Stimulated activated CD8-positive, alpha-beta memory T cell treated with anti-CD3 and anti-CD28 coated beads, Interleukin-15, amount 100 ng/mL, for 4 hours (primary cell): Measurements from ENCODE around the gene PRKACB.
"Not testable (repeated sequence)": the region's sequence is repeated elsewhere in the genome, so short reads cannot be mapped to it uniquely, and the experiment has no call there.

Source experiments
- DNase-seq, 2 donors: peaks; one replicate each; pipeline ENCODE4 v3.0.0-alpha.2; 2020; ENCODE audit warnings: low read depth in 2 of 2

Gene PRKACB

DNA sequence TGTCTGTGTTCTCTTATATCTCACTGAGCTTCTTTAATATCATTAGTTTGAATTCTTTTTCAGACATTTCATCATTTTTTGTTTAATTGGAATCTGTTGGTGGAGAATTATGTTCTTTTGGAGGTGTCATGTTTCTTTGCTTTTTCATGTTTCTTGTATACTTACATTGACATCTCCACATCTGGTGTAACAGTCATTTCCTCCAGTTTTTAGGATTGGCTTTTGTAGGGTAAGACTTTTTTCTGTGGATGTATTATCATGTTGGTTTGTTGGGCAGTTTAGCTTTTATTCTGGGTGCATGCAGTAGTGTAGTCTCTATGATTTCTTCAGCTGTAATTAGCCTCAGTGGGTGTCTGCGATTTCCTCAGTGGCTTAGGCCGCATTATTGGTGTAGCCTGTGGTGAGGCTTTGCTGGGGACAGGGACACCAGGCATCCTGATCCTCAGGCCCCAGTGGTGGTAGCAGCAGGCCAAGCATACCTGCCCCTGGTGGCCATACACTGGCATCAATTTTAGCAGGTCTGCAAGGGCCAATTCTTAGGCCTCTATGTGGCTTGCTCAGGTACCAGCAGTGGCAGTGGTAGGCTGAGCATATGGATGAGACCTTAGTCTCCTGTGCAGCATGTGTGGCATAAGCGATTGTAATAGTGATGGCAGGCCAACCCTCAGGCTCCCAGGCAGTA lies 79.8 kb downstream of the PRKACB start:
- no peak for DNase-seq

DNA sequence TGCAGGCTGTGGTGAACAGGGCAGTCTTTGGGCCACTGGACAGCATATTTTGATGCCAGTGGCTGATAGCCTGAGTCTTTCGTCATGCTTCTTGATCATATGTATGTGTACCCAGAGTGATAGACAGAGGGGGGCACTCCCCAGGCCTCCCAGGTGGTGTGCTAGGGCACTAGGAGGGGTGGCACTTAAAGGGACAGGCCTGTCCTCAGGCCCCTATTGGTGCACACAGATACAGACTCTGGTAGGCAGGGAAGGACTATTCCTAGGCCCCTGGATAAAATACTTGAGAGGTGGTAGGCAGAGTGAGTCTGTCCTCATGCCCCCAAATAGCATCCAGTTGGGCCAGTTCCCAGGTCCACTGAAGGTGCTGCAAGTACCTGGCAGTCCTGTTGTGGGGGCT lies 80.8 kb downstream of the PRKACB start:
- no peak for DNase-seq

DNA sequence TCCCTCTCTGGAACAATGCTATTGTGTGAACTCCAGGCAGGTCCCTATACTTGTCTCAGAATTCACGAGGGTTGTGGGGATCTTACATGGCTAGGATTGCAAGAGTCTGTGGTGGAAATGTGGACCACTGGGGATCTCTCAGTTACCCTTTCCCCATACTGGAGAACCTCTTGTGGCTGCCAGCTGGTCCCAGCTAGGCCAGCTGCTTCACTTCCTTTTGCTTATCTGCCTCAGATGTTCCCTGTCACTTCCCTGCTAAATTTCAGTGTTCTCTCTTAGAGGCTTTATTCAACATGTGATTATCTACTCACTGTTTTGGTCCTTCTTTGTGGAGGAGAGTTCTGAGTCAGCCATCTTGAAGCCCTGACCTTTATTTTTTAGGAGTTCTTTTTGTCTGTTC lies 81.6 kb downstream of the PRKACB start:
- no peak for DNase-seq

DNA sequence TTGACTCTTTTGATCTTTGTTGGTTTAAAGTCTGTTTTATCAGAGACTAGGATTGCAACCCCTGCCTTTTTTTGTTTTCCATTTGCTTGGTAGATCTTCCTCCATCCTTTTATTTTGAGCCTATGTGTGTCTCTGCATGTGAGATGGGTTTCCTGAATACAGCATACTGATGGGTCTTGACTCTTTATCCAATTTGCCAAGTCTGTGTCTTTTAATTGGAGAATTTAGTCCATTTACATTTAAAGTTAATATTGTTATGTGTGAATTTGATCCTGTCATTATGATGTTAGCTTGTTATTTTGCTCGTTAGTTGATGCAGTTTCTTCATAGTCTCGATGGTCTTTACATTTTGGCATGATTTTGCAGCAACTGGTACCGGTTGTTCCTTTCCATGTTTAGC lies 88.6 kb downstream of the PRKACB start:
- DNase-seq, result not testable (repeated sequence)

DNA sequence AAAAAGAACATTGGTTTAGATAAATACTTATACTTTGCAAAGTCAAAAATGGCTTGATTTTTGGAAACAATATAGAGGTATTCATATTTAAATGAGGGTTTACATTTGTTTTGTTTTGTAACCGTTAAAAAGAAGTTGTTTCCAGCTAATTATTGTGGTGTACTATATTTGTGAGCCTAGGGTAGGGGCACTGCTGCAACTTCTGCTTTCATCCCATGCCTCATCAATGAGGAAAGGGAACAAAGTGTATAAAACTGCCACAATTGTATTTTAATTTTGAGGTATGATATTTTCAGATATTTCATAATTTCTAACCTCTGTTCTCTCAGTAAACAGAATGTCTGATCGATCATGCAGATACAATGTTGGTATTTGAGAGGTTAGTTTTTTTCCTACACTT lies 92.2 kb downstream of the PRKACB start:
- DNase-seq, result no peak

DNA sequence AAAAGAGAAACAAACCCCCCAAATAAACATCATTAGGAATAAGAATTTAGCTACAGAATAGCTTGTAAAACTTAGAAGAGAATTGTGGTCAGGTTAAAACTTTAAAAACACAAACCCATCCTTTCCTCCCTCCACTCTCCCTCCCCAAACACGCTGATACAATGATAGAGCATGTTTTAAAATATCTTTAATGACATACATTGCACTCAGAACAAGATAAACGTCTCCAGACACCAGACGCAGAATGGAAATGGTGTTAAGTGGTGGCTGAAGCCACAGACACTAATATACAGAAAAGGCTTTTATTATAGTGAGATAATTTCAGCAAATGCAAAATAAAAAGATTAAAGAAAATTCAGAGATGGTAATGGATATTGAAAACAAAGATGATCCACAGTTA lies 98.6 kb downstream of the PRKACB start:
- DNase-seq, result no peak

DNA sequence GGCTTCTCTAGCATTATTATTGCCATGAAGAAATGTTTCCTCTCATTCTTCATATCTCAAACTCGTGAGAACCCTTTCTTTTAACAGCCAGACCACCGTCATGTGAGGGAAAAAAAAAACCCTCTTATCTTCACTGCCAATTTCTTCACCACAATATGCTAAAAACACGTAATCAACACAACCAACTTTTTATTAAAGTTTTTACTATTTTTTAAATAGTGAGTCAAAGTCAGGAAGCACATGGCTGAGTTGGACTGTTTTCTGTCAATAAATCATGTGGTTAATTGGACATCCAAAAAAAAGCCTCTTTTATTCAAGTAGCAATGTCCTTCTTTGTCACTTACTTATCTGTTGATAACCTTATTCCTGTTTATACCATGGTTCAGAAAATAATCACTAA lies 101.5 kb downstream of the PRKACB start:
- no peak for DNase-seq

DNA sequence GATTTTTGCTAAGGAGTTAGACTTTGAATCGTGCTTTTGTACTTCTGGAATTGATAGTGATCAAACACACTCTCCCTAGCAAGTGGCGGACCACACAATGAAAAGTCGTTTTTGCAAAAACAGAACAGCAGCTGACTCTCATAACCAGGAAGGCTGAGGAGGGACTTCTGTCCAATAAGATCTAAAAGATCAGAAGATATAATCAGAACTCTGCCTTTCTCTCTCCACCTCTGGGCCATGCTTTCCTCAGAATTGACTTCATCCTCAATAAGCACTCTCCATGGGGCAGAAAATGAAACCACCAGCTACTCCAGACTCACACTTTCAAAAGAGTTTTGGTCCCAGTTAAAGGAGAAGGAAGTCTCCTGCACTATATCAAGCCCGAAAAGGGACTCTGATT lies 102.1 kb downstream of the PRKACB start:
- no peak for DNase-seq

DNA sequence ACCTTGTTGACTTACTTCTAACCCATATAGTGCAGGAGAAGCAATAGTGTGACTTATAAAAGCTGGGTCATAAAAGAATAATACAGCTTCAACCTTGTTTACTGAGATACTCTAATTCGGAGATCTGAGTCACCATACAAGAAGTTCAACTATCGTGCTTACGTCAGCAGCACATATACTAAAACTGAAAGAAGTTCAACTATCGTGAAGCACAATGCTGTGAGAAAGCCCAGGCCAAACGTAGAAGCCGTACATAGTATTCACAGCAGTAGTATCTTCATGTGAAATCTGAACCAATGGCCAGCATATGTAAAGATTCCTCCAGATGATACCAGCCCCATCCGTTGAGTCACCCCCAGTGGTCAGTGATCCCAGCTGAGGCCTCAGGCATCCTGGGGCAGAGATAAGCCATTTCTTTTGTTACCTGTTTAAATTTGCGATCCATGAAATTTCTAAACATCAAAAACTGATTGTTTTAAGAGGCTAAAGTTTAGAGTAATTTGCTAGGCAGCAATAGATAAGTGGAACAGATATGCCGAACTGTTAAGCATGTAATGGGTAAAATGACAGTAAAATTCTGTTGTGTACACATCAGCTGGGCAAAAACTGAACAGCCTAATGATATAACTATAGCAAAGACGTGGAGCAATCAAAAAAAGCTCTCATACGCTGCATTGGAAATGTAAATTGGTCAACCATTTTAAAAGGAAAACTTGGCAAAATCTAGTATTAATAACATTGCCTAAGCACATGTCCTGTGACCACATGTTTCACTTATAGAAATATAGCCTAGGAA lies 103.6 kb downstream of the PRKACB start:
- DNase-seq, result no peak

DNA sequence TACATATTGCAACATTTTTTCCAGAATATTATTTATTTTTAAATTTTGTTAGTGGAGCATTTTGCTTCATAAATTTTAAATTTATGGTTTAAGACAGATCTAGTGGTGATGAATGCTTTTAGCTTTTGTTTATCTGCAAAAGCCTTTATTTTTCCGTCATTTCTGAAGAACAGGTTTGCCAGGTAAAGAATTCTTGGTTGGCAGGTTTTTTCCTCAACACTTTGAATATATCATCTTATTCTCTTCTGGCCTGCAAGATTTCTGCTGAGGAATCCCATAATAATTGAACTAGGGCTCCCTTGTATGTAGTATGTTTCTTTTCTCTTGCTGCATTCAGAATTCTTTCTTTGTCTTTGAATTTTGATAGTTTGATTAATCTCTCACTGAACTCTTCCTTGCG lies 106.6 kb downstream of the PRKACB start:
- no peak for DNase-seq

DNA sequence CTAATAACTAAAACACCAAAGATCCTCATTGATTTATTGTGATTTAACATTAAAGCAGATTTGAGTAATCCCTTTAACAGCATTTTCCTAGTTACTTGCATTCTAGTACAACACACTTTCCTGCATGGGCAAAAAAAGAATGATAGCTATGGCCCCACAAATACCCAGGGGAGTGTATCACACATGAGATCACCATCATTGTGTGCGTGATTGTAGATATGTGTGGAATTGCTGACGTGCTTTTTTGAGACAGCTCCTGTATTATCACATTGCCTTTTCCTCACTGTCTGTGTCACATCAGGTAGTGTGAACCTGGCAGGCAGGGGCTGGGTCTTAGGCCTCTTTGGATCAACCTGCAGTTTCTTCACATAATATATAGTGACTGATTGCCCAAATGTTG lies 109.0 kb downstream of the PRKACB start:
- no peak for DNase-seq

DNA sequence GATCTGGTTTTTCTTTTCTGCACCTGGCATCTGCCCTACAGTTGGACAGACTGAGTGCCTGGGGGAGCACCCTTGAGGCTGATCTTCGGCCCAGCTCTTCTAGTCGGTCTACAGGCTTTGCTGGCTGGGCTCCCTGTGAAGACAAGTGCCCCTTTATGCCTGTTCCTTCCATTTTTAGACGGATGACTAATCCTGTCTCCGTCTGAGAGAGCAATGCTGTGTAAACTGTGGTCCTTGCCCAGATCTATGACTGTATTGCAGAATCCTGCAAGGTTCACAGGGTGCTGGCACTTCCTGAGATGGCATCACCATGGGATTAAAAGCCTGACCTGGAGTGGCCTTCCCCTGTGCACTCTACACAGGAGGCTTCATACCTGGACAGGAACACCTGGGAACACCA lies 109.8 kb downstream of the PRKACB start:
- no peak for DNase-seq

DNA sequence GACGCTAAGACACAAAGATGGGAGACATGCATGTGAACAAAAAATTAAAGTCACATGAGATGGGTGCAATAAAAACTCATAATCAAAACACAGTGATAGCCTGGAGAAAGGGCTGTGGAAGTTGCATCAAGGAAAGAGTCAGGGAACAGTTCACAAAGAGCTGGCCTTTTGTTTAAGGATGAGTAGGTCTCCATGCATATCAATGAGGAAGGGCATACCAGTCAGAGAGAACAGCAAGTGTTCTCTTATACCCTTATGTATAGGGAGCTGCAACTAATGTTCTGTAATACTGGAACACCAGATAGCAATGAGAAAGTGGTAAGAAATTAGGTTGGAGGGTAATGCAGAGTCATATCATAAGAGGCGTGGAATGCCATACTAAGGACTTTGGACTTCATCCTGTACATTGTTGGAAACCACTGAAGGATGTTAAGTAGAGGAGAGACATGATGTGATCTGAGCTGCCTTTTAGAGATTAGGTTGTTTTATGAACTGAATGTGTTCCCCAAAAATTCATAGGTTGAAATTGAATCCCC lies 110.7 kb downstream of the PRKACB start:
- no peak for DNase-seq

DNA sequence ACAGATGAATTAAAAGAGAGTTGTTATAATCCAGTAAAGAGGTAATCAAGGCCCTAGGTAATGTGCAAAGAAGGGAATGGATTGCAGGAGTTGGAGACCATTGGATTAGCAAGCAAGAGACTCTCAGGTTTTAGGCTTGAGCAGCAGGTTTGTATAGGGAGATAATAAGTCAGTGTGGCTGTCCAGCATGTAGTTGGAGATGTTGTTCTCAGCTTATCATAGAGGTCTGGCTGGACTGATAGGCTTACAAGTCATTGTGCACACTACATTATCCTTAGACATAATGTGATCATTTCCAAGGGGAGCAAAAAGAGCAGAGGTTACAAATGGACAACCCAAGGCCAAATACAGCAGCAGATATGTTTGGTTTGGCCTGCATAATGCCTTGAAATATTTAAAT lies 111.5 kb downstream of the PRKACB start:
- no peak for DNase-seq

DNA sequence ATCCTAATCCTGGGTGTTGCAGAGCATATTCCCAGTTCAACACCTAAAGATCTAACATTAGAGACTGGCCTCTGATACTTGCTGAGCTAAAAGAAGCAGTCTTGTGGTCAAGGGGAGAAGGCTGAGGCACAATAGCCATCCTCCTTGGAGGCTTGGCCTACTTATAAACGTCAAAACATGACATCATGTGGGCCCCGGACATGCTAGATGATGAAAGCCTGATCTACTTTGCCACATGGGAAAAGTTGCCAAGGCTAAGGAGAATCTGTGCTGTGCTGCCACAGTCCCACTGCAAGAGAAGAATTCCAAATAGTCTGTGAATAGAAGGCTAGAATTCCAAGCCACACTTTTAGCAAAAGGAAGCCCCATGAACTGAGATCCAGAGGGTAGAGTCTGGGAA lies 113.5 kb downstream of the PRKACB start:
- DNase-seq, result no peak

DNA sequence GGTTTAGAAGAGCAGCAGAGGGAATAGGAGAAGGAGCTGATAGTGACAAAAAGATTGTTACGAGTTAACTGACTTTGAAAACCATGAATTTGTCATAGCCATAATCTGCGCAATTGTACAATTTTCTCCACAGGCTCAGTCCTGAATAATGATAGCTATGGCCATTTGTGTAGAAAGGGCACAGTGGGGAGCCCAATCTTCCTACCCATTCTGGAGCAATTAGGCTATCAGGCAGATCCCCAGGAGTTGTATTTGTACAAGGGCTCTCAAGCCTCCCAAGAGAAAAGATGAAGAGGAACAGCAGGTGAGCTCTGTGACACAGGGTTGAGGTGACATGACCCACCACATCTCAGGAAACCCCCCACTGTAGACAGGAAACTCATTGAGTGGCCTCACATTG lies 115.3 kb downstream of the PRKACB start:
- no peak for DNase-seq

DNA sequence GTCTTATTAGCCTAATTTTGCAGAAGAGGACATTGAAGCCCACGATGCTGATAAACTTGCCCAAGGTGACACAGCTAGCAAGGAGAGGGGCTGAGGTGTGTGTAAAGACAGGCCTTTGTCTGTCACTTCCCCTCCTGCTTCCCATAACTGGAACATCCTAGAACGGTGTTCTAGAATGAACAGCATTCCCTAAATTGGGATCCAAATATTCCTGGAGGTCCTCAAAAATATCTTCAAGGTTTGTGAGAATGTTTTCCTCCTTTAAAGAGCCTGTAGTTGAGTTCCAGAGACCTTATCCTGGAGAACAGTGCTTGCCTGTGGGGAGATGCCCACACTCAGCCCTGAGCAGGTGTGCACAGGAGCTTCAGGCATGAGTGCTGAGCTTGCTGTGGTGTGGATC lies 115.9 kb downstream of the PRKACB start:
- no peak for DNase-seq

DNA sequence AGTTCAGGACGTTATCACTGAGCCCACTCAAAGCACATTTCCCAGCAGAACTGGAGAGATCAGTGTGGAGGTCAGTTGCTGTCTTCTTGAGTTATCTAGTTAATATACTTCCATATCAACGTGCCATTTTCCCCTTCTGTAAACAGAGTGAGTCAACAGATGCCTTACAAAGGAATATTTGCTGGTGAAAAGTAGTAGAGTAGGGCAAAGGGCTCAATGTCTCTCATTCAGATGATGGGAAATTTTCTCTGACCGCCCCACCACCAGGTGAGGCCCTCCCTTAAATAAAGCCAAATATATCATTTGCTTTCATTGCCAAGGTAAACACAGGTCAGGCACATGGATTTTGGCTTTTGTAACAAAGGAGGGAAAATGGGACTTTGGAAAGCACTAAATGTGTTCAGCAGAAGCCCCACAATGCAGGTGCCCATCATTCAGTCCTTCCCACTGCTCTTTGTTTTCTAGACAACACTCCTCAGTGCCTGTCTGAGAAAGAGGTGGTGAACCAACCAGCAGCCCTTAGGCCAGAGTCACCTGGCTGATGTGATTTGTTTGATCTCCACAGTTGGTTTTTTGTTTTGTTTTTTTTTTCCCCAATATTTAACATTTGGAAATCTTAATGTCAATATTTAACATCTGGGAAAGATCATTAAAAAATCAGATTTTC lies 116.9 kb downstream of the PRKACB start:
- DNase-seq, result no peak

DNA sequence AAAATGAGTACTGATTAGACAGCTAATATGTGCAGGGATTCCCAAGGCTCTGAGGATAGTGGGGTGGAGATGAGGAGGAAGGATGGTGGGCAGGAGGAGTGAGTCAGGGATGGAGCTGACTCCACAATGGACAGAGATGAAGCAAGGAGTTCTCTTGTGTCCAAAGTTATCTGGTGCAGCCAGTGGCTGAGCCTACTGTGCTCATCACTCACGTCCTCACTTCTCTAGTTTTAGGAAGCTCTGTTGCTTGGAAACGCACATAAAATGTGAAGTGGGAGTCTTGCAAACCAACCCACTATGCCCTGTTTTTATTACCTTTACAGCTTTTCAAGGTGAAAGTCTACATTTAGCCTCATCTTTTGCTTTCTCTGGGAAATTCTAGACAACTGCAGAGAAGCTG lies 120.9 kb downstream of the PRKACB start:
- no peak for DNase-seq

DNA sequence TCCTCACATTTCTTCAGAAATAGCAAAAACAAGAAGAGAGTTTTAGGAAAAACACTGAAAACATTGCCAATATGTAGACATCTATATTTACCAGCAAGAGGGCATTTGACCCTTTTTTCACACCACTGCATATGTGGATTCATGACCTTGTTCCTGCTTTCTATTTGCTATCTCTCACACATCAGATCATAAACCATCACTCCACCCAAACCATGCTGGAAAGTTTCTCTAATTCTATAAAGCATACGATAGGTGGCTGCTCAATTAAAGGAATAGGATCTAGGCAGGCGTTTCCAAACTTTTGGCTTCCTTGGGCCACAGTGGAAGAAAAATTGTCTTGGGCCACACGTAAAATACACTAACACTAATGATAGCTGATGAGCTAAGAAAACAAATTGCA lies 121.8 kb downstream of the PRKACB start:
- DNase-seq, result no peak

DNA sequence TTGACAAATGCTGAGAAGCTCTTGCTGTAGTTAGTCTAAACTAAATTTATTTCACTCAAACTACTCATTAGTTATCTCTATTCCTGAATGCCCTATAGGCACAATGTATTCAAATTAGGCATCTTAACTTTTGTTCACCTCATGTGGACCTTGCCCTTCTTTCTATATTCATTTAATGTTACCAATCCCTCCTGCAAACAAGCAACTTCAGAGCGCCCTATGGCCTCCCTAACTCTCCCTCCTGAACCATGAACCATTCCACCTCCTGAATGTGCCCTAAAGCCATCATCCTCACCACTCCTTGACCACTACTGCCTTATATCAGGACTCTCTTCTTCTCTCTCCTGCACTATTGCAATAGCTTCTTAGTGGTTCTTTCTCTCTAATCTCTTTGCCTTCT lies 122.7 kb downstream of the PRKACB start:
- no peak for DNase-seq

DNA sequence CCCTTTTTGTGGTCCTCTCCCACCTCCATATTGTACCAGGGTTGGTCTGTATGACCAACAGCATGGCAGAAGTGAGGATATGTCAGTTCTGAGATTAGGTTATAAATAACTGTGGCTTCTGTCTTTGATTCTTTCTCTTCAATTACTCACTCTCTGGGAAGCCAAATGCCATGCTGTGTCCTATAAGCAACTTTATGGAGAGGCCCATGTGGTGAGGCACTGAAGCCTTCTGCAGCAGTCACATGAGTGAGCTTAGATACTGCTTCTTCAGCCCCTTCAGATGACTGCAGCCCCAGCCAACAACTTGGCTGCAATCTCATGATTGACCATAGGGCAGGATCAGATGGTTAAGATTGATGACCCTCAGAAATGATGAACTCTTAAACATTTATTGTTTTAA lies 123.4 kb downstream of the PRKACB start:
- DNase-seq, result no peak

DNA sequence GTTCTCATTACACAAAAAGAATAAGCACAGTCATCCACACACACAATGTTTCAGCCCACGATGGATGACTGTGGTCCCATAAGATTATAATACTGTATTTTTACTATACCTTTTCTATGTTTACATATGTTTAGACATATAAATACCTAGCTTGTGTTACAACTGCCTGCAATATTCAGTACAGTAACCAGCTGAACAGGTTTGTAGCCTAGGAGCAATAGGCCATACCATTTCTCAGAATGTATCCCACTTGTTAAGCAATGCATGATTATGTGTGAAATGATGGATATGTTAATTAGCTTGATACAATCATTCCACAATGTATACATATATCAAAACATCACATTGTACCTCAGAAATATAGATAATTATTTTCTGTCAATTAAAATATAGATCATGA lies 124.3 kb downstream of the PRKACB start:
- DNase-seq, result no peak
